Measurements from ENCODE around the gene ADD1. TPM values are rescaled to one million over a fixed set of nuclear protein-coding genes. Genes with fewer than 3 reads are reported as not detected.

The ADD1 gene
- total RNA-seq, 1 experiment from 2014 or later = 232 TPM

DNA sequence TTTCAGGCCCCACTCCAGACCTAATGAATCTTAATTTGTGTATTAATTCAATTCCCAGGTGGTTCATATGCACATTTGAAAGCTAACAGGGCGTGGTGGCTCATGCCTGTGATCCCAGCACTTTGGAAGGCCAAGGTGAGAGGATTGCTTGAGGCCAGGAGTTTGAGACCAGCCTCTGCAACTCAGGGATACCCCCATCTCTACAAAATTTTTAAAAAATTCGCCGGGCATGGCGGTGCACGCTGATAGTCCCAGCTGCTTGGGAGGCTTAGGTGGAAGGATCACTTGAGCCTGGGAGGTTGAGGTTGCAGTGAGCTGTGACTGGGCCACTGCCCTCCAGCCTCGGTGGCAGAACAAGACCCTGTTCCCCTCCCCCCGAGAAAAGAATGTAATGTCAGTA lies 31.2 kb downstream of the ADD1 start:
- ChIA-PET CTCF (no interaction called here), POLR2A (ENCODE audit: low non-redundant PET) (no interaction called here)
- Histone ChIP-seq H3K4me3 (ENCODE audit: low read depth, low read length, poor library complexity, severe bottlenecking) (no peak overlapping the region), H3K36me3 (ENCODE audit: insufficient read depth, low read length, poor library complexity, severe bottlenecking) (peaks cover 19% of the 10 kb centered on the region), H3K27ac (ENCODE audit: low read depth, low read length, poor library complexity, severe bottlenecking) (no peak overlapping the region), H3K27me3 (replicated peaks; ENCODE audit: insufficient read depth, low read depth, low read length, poor library complexity) (no peaks in the 10 kb centered on the region), H3K9me3 (ENCODE audit: low read depth, low read length, poor library complexity, severe bottlenecking) (no peaks in the 10 kb centered on the region), H3K4me1 (ENCODE audit: insufficient read depth, low read length, poor library complexity, severe bottlenecking) (peaks cover 31% of the 10 kb centered on the region)
- no peak for TF ChIP-seq EZH2 (IDR thresholded peaks at IDR 0.05; ENCODE audit: borderline replicate concordance, low read depth, low read length, poor library complexity, severe bottlenecking)
- TF ChIP-seq, protein P1, sequence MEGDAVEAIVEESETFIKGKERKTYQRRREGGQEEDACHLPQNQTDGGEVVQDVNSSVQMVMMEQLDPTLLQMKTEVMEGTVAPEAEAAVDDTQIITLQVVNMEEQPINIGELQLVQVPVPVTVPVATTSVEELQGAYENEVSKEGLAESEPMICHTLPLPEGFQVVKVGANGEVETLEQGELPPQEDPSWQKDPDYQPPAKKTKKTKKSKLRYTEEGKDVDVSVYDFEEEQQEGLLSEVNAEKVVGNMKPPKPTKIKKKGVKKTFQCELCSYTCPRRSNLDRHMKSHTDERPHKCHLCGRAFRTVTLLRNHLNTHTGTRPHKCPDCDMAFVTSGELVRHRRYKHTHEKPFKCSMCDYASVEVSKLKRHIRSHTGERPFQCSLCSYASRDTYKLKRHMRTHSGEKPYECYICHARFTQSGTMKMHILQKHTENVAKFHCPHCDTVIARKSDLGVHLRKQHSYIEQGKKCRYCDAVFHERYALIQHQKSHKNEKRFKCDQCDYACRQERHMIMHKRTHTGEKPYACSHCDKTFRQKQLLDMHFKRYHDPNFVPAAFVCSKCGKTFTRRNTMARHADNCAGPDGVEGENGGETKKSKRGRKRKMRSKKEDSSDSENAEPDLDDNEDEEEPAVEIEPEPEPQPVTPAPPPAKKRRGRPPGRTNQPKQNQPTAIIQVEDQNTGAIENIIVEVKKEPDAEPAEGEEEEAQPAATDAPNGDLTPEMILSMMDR (conservative IDR thresholded peaks at IDR 0.05; ENCODE audit: low read depth, low read length) = no peak
- intact Hi-C loops (cut with micrococcal nuclease; ENCODE audit: unreplicated experiment) = no loop called here
- DNase-seq (ENCODE audit: low spot score) = no peak
- BruUV-seq (replicated peaks) = no TSS peak

DNA sequence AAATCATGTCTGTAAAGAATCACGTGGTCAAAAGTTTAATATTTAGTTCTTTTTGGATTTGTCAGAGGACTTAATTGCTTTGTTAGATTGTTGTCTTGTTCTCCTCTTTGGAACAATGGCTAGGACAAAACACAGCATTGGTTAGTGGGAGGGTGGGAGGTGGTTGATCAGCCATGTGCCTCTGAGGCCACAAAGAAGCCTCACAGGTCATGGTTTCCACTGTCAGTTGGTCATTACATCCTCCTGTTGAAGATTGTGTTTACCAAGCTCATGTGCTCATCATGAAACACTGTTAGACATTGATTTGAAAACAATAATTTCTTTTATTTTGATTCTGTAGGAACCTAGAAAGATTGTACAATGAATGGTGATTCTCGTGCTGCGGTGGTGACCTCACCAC lies 31.9 kb downstream of the ADD1 start:
- H3K27me3 ChIP-seq (replicated peaks; ENCODE audit: insufficient read depth, low read depth, low read length, poor library complexity) = no peaks in the 10 kb centered on the region
- H3K4me1 ChIP-seq (ENCODE audit: insufficient read depth, low read length, poor library complexity, severe bottlenecking) = peaks cover 24% of the 10 kb centered on the region
- CTCF ChIA-PET = no interaction called here
- no peaks in the 10 kb centered on the region for H3K9me3 ChIP-seq (ENCODE audit: low read depth, low read length, poor library complexity, severe bottlenecking)
- DNase-seq (ENCODE audit: low spot score) = no peak
- H3K27ac ChIP-seq (ENCODE audit: low read depth, low read length, poor library complexity, severe bottlenecking) = no peak overlapping the region
- TF ChIP-seq EZH2 (IDR thresholded peaks at IDR 0.05; ENCODE audit: borderline replicate concordance, low read depth, low read length, poor library complexity, severe bottlenecking) = no peak
- TF ChIP-seq, protein P1 (conservative IDR thresholded peaks at IDR 0.05; ENCODE audit: low read depth, low read length) = no peak
- no peak overlapping the region for H3K4me3 ChIP-seq (ENCODE audit: low read depth, low read length, poor library complexity, severe bottlenecking)
- peaks cover 23% of the 10 kb centered on the region for H3K36me3 ChIP-seq (ENCODE audit: insufficient read depth, low read length, poor library complexity, severe bottlenecking)
- intact Hi-C loops (cut with micrococcal nuclease; ENCODE audit: unreplicated experiment) = no loop called here
- POLR2A ChIA-PET (ENCODE audit: low non-redundant PET) = no interaction called here
- no TSS peak for BruUV-seq (replicated peaks)

DNA sequence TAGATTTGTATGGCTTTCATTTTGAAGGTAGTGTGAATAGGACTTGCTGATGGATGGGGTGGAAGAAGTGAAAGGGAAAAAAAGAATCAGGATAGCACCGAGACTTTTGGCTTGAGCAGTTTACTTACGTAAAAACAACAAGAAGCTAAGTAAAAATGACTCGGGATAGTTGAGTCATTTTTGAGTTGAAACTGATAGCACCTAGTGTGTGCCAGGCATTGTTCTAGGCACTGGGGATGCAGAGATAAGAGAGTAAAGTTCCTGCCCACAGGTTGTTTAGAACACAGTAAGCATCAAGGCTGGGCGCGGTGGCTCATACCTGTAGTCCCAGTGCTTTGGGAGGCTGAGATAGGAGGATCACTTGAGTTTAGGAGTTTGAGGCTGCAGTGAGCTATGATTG lies 34.7 kb downstream of the ADD1 start:
- no peaks in the 10 kb centered on the region for H3K9me3 ChIP-seq (ENCODE audit: low read depth, low read length, poor library complexity, severe bottlenecking)
- TF ChIP-seq, protein P1 (conservative IDR thresholded peaks at IDR 0.05; ENCODE audit: low read depth, low read length) = no peak
- no peak for TF ChIP-seq EZH2 (IDR thresholded peaks at IDR 0.05; ENCODE audit: borderline replicate concordance, low read depth, low read length, poor library complexity, severe bottlenecking)
- DNase-seq (ENCODE audit: low spot score) = no peak
- no TSS peak for BruUV-seq (replicated peaks)
- intact Hi-C loops (cut with micrococcal nuclease; ENCODE audit: unreplicated experiment) = no loop called here
- no peak overlapping the region for H3K27ac ChIP-seq (ENCODE audit: low read depth, low read length, poor library complexity, severe bottlenecking)
- no peak overlapping the region for H3K4me3 ChIP-seq (ENCODE audit: low read depth, low read length, poor library complexity, severe bottlenecking)
- H3K4me1 ChIP-seq (ENCODE audit: insufficient read depth, low read length, poor library complexity, severe bottlenecking) = peaks cover 7% of the 10 kb centered on the region
- peaks cover 31% of the 10 kb centered on the region for H3K36me3 ChIP-seq (ENCODE audit: insufficient read depth, low read length, poor library complexity, severe bottlenecking)
- CTCF ChIA-PET = no interaction called here
- H3K27me3 ChIP-seq (replicated peaks; ENCODE audit: insufficient read depth, low read depth, low read length, poor library complexity) = no peaks in the 10 kb centered on the region
- POLR2A ChIA-PET (ENCODE audit: low non-redundant PET) = no interaction called here
